GM12878 (cell line): ENCODE results near the gene HIVEP3.

ENCODE experiments used
- ASH2L ChIP-seq: fragments of 300-600, 200-600 bp; sonication (generic); IDR thresholded peaks from 2 replicates; pipeline ENCODE4 v1.6.1; 2017; ENCODE audit warnings: low read depth, mild to moderate bottlenecking, borderline replicate concordance
- CTCF ChIP-seq, 3 experiments: IDR thresholded peaks in 2 of 3; conservative IDR thresholded peaks in 1 of 3; 2 replicates each; pipeline ENCODE4 v1.5.1; 2011; ENCODE audit warnings: low read depth in 3 of 3, low read length in 3 of 3, mild to moderate bottlenecking in 3 of 3, control low read depth in 2 of 3, moderate library complexity in 2 of 3, inconsistent platforms in 1 of 3, mixed read lengths in 1 of 3; ENCODE audit not compliant: control insufficient read depth in 2 of 3, insufficient read depth in 1 of 3; ENCODE audit errors: extremely low read depth in 1 of 3
- EZH2 ChIP-seq: IDR thresholded peaks from 2 replicates; pipeline ENCODE4 v1.6.1; 2012; ENCODE audit warnings: low read depth, mild to moderate bottlenecking, control low read depth, inconsistent platforms, low read length, borderline replicate concordance; ENCODE audit not compliant: control insufficient read depth
- KDM1A ChIP-seq: fragments of 200-600 bp; sonication (generic); IDR thresholded peaks from 2 replicates; pipeline ENCODE4 v1.6.1; 2016; ENCODE audit warnings: borderline replicate concordance
- LARP7 ChIP-seq: fragments of 450-650 bp; IDR thresholded peaks from 2 replicates; pipeline ENCODE4 v1.6.1; 2017; ENCODE audit warnings: mild to moderate bottlenecking
- POLR2A ChIP-seq: IDR thresholded peaks from 2 replicates; pipeline ENCODE4 v1.6.1; 2011; ENCODE audit warnings: low read depth, mild to moderate bottlenecking, low read length
- PRDM15 ChIP-seq: fragments of 450-650 bp; formaldehyde crosslinking; IDR thresholded peaks from 2 replicates; pipeline ENCODE4 v1.4.0; 2020; ENCODE audit warnings: mild to moderate bottlenecking, moderate library complexity
- REST ChIP-seq: IDR thresholded peaks from 2 replicates; pipeline ENCODE4 v1.6.1; 2012; ENCODE audit warnings: mild to moderate bottlenecking, low read depth, low read length
- SMARCA5 ChIP-seq: fragments of 450-650 bp; IDR thresholded peaks from 2 replicates; pipeline ENCODE4 v1.6.1; 2017; ENCODE audit warnings: mild to moderate bottlenecking
- SP1 ChIP-seq: IDR thresholded peaks from one replicate; pipeline ENCODE4 v1.6.1; 2011; ENCODE audit warnings: low read depth, low read length
- ZBTB11 ChIP-seq: fragments of 450-650 bp; formaldehyde crosslinking; IDR thresholded peaks from 2 replicates; pipeline ENCODE4 v1.5.0; 2022; ENCODE audit warnings: mild to moderate bottlenecking, missing genetic modification characterization

- TF ChIP-seq SP1 (no peak), PRDM15 (CRISPR knock-in tag) (no peak), ZBTB11 (CRISPR knock-in tag) (no peak), LARP7 (no peak), EZH2 (no peak), REST (no peak), SMARCA5 (no peak), ASH2L (no peak), CTCF (IDR thresholded peaks at IDR 0.05 in 2 of 3, conservative IDR thresholded peaks at IDR 0.05 in 1 of 3; ENCODE audit: control insufficient read depth in 2 of 3, extremely low read depth in 1 of 3, insufficient read depth in 1 of 3, low read depth in 3 of 3, low read length in 3 of 3) (no peak), KDM1A (no peak), POLR2A (no peak)
These were observed 111.3 kb downstream of the HIVEP3 start for GRCh38 chr1:41807390-41807789.
